ENCODE data around the gene GPR3. TPM values are rescaled to one million over a fixed set of nuclear protein-coding genes. Genes with fewer than 3 reads are reported as not detected.
A peak's percentile ranks its signal among the peaks of the same experiment; 100 is the strongest.

The GPR3 gene
- total and polyA plus RNA-seq, 4 experiments from 2014 or later = not detected

DNA sequence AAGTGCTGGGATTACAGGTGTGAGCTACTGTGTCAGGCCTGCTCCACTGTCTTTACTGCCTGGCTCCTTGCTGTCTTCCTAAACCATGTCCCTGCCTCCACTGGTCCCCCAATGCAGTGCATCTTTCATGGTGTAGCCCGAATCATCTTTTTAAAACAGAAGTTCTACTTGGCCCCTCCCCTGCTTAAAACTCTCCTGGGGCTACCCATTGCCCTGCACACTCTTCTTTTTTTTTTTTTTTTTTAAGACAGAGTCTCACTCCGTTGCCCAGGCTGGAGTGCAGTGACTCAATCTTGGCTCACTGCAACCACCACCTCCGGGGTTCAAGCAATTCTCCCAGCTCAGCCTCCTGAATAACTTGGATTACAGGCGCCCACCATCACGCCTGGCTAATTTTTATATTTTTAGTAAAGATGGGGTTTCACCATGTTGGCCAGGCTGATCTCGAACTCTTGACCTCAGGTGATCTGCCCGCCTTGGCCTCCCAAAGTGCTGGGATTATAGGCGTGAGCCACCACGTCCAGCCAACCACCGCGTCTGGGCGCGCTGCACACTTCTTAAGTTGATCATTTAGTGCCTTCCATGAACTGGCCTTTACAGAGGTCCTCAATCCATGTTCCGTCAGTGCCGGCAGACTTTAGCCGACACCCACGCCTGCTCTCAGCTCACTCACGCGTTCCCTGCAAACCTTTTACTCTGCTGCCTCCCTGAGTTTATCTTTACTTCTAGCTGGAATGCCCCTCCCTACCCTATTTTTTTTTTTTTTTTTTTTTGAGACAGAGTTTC lies 20.2 kb upstream of the GPR3 start:
- POLR2A ChIA-PET (ENCODE audit: partially characterized antibody) = interaction anchor here (0.6 kb wide), 1 partner anchor 412 kb away, joined by 4 read pairs; no protein-coding TSS in a partner anchor
- H3K4me3 Mint-ChIP-seq = no peak overlapping the region

DNA sequence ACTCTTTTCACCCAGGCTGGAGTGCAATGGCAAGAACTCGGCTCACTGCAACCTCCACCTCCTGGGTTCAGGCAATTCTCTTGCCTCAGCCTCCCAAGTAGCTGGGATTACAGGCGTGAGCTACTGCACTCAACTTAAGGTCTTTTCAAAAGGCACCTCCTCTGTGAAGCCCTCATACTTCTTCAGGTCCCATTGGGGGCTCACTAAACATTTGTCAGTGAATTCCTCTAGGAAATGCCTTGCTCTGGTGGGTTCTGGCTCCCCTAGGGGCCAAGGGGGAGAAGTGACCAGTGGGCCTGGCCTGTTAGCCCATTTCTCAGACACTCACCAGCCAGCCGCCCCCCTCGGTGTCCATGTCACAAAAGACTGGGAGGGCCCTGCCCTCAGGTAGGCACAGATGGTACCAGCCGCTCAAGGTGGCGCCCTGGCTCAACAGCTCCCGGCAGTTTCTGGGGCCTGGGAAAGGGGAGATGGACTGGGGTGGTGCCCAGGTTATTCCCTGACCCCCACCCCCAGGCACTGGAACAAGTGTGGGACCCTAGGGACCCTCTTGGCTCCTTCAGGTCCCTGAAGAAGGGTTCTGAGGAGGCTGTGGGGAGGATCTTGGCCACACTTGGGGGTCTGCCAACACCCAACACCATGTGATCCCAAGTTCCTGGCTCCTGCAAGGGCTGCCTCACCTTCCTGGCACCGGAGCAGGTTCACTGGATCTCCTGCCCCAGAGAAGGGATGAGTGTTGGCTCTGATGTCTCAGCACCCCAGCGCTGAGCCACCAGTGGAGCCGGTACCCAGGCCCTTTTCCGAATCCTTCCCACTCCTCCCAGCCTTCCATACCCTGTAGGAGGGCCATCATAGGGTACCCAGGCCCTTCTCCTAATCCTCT lies 19.4 kb upstream of the GPR3 start:
- Histone ChIP-seq H3K27ac (ENCODE audit: low read depth, low read length) (no peak overlapping the region), H3K9me3 (ENCODE audit: control insufficient read depth in 1 of 2, low read length in 2 of 2) (no peaks in the 10 kb centered on the region), H3K27me3 (ENCODE audit: insufficient read depth, low read length) (no peaks in the 10 kb centered on the region), H3K36me3 (ENCODE audit: insufficient read depth, low read length) (no peaks in the 10 kb centered on the region), H3K4me3 (ENCODE audit: low read length in 2 of 2) (no peak overlapping the region), H3K4me1 (ENCODE audit: insufficient read depth, low read length) (no peaks in the 10 kb centered on the region)
- Mint-ChIP-seq H3K27me3 (no peaks in the 10 kb centered on the region), H3K4me1 (peaks cover 0 to 7% (median 3%) of the 10 kb centered on the region in 4 donors), H3K36me3 (no peaks in the 10 kb centered on the region), H3K27ac (no peak overlapping the region), H3K4me3 (no peak overlapping the region), H3K9me3 (no peaks in the 10 kb centered on the region)
- intact Hi-C loops (cut with micrococcal nuclease) = no loop called here
- POLR2A ChIA-PET (ENCODE audit: partially characterized antibody) = interaction anchor here (0.6 to 0.7 kb wide), 2 partner anchors 138 to 411 kb away, joined by 3 to 4 read pairs; no protein-coding TSS in a partner anchor
- DNase-seq = no peak
- CTCF ChIA-PET (ENCODE audit: partially characterized antibody) = interaction anchor here (0.7 to 1.9 kb wide), 3 partner anchors 16 to 92 kb away, joined by 3 to 7 read pairs (median 4); no protein-coding TSS in a partner anchor

More for the DNA sequence above, 20.2 kb upstream of the GPR3 start:
- H3K36me3 Mint-ChIP-seq = no peaks in the 10 kb centered on the region
- CTCF ChIA-PET (ENCODE audit: partially characterized antibody) = interaction anchor here (0.7 to 2.0 kb wide), 6 partner anchors 15 to 91 kb away, joined by 3 to 9 read pairs (median 4); no protein-coding TSS in a partner anchor
- no peak for DNase-seq
- no peaks in the 10 kb centered on the region for H3K9me3 ChIP-seq (ENCODE audit: control insufficient read depth in 1 of 2, low read length in 2 of 2)
- H3K27ac ChIP-seq (ENCODE audit: low read depth, low read length) = no peak overlapping the region
- no peak overlapping the region for H3K4me3 ChIP-seq (ENCODE audit: low read length in 2 of 2)
- no peaks in the 10 kb centered on the region for H3K27me3 ChIP-seq (ENCODE audit: insufficient read depth, low read length)
- H3K27me3 Mint-ChIP-seq = no peaks in the 10 kb centered on the region
- H3K9me3 Mint-ChIP-seq = no peaks in the 10 kb centered on the region
- H3K36me3 ChIP-seq (ENCODE audit: insufficient read depth, low read length) = no peaks in the 10 kb centered on the region
- peak overlapping the region in 3 of 7 donors; percentile 21 to 70 (median 38) for H3K27ac Mint-ChIP-seq
- peaks cover 2% of the 10 kb centered on the region for H3K4me1 ChIP-seq (ENCODE audit: insufficient read depth, low read length)
- intact Hi-C loops (cut with micrococcal nuclease) = no loop called here
- peaks cover 0 to 12% (median 6%) of the 10 kb centered on the region in 4 donors for H3K4me1 Mint-ChIP-seq

DNA sequence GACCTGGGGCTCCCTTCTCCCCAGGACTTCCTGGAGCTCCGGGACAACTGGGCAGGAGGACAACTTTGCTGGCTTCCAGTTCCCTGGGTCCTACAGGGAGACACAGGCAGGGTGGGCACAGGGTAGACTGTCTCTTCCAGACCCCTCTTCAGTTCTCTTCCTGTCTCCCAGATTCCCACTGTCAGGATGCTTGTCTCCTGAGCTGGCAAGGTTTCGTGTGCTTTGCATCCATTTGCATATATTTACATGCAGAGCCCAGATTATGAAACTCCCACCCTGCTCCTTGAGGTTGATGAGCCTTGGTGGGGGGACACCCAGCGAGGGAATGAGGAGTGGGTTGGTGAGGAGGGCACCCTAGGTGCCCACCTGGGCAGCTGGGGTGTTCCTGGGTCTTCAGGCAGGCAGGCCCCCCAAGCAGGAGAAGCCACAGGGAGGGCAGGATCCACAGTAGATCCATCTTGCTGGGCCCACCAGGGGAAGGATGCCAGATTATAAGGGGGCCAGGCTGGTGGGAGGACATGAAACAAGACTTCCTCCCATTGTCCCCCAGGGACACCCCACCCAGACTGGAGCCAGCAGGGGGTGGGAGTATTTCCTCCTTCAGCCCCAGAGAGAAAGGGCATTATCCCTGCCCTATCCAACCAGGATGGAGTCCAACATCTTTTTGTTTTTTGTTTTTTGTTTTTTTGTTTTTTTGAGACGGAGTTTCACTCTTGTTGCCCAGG lies 17.9 kb upstream of the GPR3 start, which contains the start of gene FCN3:
Gene FCN3, minus strand, starts transcription at position 463 of the 725 bp plus-strand sequence. Its CDS starts 6 bp downstream, at position 457.
- Histone ChIP-seq H3K27ac (ENCODE audit: low read depth, low read length) (no peak within 1 kb of the TSS), H3K4me3 (ENCODE audit: low read length in 2 of 2) (no peak within 1 kb of the TSS), H3K36me3 (ENCODE audit: insufficient read depth, low read length) (no peaks in the 10 kb centered on the region), H3K27me3 (ENCODE audit: insufficient read depth, low read length) (no peaks in the 10 kb centered on the region), H3K9me3 (ENCODE audit: control insufficient read depth in 1 of 2, low read length in 2 of 2) (no peaks in the 10 kb centered on the region), H3K4me1 (ENCODE audit: insufficient read depth, low read length) (no peaks in the 10 kb centered on the region)
- Mint-ChIP-seq H3K9me3 (no peaks in the 10 kb centered on the region), H3K4me1 (peaks cover 0 to 6% (median 0%) of the 10 kb centered on the region in 4 donors), H3K27me3 (no peaks in the 10 kb centered on the region), H3K36me3 (no peaks in the 10 kb centered on the region), H3K27ac (no peak within 1 kb of the TSS), H3K4me3 (no peak within 1 kb of the TSS)
- POLR2A ChIA-PET (ENCODE audit: partially characterized antibody) = no interaction called here
- DNase-seq = no peak
- intact Hi-C loops (cut with micrococcal nuclease) = no loop called here
- CTCF ChIA-PET (ENCODE audit: partially characterized antibody) = interaction anchor here (1.7 kb wide), 1 partner anchor 78 kb away, joined by 4 read pairs; no protein-coding TSS in a partner anchor

DNA sequence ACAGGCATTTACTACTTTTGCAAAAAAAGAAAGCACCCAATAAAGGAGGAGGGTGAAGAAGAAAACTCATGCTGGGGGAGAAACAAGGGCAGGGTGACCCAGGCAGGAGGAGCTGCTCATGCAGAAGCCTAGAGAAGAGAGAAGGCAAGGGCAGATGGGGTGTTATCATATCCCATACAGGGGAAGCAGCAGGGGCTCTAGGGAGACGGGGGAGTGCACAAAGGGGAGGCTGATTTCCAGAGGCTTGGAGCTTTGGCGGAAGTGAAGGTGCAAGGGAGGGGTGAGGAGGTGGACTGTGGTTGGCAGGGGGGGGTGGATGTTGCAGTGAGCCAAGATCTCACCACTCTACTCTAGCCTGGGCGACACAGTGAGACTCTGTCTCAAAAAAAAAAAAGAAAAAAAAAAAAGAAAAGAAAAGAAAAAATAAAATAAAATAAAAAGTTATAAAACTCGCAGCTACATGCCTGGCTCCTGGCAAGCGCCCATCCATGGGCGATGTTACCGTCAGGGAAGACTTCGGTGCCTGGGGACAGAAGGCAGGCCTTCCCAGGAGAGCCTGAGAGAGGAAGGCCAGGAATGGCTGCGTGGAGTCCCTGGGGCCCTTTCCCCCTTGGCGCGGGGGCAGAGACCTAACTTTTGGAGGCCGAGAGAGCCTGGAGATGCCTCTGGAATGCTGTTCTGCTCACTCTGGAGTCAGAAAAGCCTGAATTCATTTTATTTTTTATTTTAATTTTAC lies 14.5 kb upstream of the GPR3 start:
- Histone ChIP-seq H3K4me1 (ENCODE audit: insufficient read depth, low read length) (no peaks in the 10 kb centered on the region), H3K4me3 (ENCODE audit: low read length in 2 of 2) (no peak overlapping the region), H3K27ac (ENCODE audit: low read depth, low read length) (no peak overlapping the region), H3K27me3 (ENCODE audit: insufficient read depth, low read length) (no peaks in the 10 kb centered on the region), H3K9me3 (ENCODE audit: control insufficient read depth in 1 of 2, low read length in 2 of 2) (no peaks in the 10 kb centered on the region), H3K36me3 (ENCODE audit: insufficient read depth, low read length) (no peaks in the 10 kb centered on the region)
- no peaks in the 10 kb centered on the region for H3K9me3 Mint-ChIP-seq
- peaks cover 0 to 2% (median 0%) of the 10 kb centered on the region in 4 donors for H3K4me1 Mint-ChIP-seq
- no peak overlapping the region for H3K4me3 Mint-ChIP-seq
- ChIA-PET POLR2A (ENCODE audit: partially characterized antibody) (no interaction called here), CTCF (ENCODE audit: partially characterized antibody) (interaction anchor here (0.6 to 2.7 kb wide), 6 partner anchors 10 to 203 kb away, joined by 3 to 8 read pairs (median 4); partner anchors contain the start of gene MAP3K6)
- no peak for DNase-seq
- no peaks in the 10 kb centered on the region for H3K36me3 Mint-ChIP-seq
- H3K27ac Mint-ChIP-seq = peak overlapping the region in 1 of 7 donors; percentile 48
- H3K27me3 Mint-ChIP-seq = peaks cover 0 to 2% of the 10 kb centered on the region in 2 donors
- intact Hi-C loops (cut with micrococcal nuclease) = no loop called here

DNA sequence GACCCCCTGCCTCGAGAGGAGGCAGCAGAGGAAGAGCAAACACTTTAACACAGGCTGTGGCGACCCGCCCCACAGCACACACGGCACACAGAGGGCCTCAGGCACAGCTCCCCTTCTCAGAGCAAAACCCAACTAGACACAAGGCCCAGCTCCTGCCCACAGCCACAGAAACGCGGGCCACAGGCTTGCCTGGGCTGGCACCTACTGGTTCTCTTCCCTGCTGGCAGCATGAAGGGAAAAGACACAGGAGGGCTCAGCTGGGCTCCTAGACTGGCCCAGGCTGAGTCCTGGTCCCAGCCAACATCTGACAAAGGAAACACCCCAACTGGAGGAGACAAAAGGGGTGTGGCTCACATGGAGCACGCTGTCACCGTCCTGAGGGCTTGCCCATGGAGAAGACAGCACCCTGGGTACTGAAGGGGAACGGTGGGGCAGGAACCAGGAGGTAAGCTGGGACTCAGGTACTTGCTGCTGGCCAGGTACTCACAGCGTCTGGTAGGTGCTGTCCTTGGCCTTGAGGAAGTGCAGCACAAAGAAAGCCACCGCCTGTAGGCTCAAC lies 12.8 kb upstream of the GPR3 start:
- H3K27me3 ChIP-seq (ENCODE audit: insufficient read depth, low read length) = no peaks in the 10 kb centered on the region
- ChIA-PET POLR2A (ENCODE audit: partially characterized antibody) (interaction anchor here (0.9 kb wide), 1 partner anchor 14 kb away, joined by 3 read pairs; no protein-coding TSS in a partner anchor), CTCF (ENCODE audit: partially characterized antibody) (interaction anchor here (0.9 kb wide), 1 partner anchor 11 kb away, joined by 3 read pairs; no protein-coding TSS in a partner anchor)
- no peak for DNase-seq
- no peaks in the 10 kb centered on the region for H3K4me1 ChIP-seq (ENCODE audit: insufficient read depth, low read length)
- no peaks in the 10 kb centered on the region for H3K36me3 ChIP-seq (ENCODE audit: insufficient read depth, low read length)
- H3K9me3 ChIP-seq (ENCODE audit: control insufficient read depth in 1 of 2, low read length in 2 of 2) = no peaks in the 10 kb centered on the region
- H3K27ac Mint-ChIP-seq = no peak overlapping the region
- peaks cover 0 to 2% of the 10 kb centered on the region in 2 donors for H3K27me3 Mint-ChIP-seq
- intact Hi-C loops (cut with micrococcal nuclease) = no loop called here
- H3K4me1 Mint-ChIP-seq = peaks cover 0 to 2% (median 0%) of the 10 kb centered on the region in 4 donors
- H3K27ac ChIP-seq (ENCODE audit: low read depth, low read length) = no peak overlapping the region
- H3K4me3 Mint-ChIP-seq = no peak overlapping the region
- no peaks in the 10 kb centered on the region for H3K9me3 Mint-ChIP-seq
- no peaks in the 10 kb centered on the region for H3K36me3 Mint-ChIP-seq
- H3K4me3 ChIP-seq (ENCODE audit: low read length in 2 of 2) = no peak overlapping the region

DNA sequence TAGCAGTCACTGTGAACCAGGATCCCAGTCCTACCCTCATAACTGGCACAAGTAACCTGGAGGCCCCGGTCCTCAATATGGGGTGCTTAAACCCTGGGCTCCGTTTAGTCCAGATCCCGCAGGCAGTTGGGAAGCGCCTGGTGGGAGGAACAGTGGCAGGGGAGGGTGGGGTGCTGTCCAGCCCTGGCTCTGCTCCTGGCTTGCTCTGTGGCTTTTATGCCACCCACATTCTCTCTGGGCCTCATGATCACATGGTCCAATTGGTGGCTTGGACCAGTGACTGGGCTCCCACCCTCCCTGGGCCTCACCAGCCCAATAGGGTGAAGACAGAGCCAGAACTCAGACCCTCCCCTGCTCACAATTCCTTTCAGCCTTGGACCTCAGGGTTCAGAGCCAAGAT lies 12.2 kb upstream of the GPR3 start:
- CTCF ChIA-PET (ENCODE audit: partially characterized antibody) = interaction anchor here (0.9 kb wide), 1 partner anchor 10 kb away, joined by 3 read pairs; no protein-coding TSS in a partner anchor

More for the DNA sequence above, 12.2 kb upstream of the GPR3 start:
- H3K4me1 Mint-ChIP-seq = peaks cover 0 to 2% (median 0%) of the 10 kb centered on the region in 4 donors
- Histone ChIP-seq H3K4me1 (ENCODE audit: insufficient read depth, low read length) (no peaks in the 10 kb centered on the region), H3K36me3 (ENCODE audit: insufficient read depth, low read length) (no peaks in the 10 kb centered on the region), H3K9me3 (ENCODE audit: control insufficient read depth in 1 of 2, low read length in 2 of 2) (no peaks in the 10 kb centered on the region), H3K27ac (ENCODE audit: low read depth, low read length) (no peak overlapping the region), H3K27me3 (ENCODE audit: insufficient read depth, low read length) (no peaks in the 10 kb centered on the region), H3K4me3 (ENCODE audit: low read length in 2 of 2) (no peak overlapping the region)
- intact Hi-C loops (cut with micrococcal nuclease) = no loop called here
- no peak overlapping the region for H3K27ac Mint-ChIP-seq
- no peaks in the 10 kb centered on the region for H3K9me3 Mint-ChIP-seq
- no peak for DNase-seq
- no peaks in the 10 kb centered on the region for H3K36me3 Mint-ChIP-seq
- POLR2A ChIA-PET (ENCODE audit: partially characterized antibody) = no interaction called here
- H3K27me3 Mint-ChIP-seq = peaks cover 0 to 2% of the 10 kb centered on the region in 2 donors
- H3K4me3 Mint-ChIP-seq = no peak overlapping the region

All from CD4-positive, alpha-beta memory T cell (primary cell).